HepG2 (cell line): Measurements from ENCODE around the gene MRPS25. TPM values are rescaled to one million over a fixed set of nuclear protein-coding genes. Genes with fewer than 3 reads are reported as not detected.
A peak's percentile ranks its signal among the peaks of the same experiment; 100 is the strongest.

Experiments
- HNRNPLL ChIP-seq: fragments of 200-400 bp; formaldehyde crosslinking; IDR thresholded peaks from 2 replicates; pipeline ENCODE4 v1.6.1; 2017; ENCODE audit warnings: mild to moderate bottlenecking, low read depth, low read length; ENCODE audit not compliant: poor library complexity, severe bottlenecking
- JUN ChIP-seq: sonication (generic); formaldehyde crosslinking; IDR thresholded peaks from 2 replicates; pipeline ENCODE4 v1.4.0; 2020; ENCODE audit warnings: mild to moderate bottlenecking, missing genetic modification reagents
- KMT2B ChIP-seq: IDR thresholded peaks from 2 replicates; pipeline ENCODE4 v1.6.1; 2016; ENCODE audit warnings: missing genetic modification reagents, missing compliant biosample characterization
- MBNL3 ChIP-seq: fragments of 250-450 bp; sonication (Bioruptor Pico); conservative IDR thresholded peaks from 2 replicates; pipeline ENCODE4 v1.8.0; 2022; ENCODE audit warnings: mild to moderate bottlenecking, inconsistent platforms
- SALL1 ChIP-seq: sonication (generic); formaldehyde crosslinking; IDR thresholded peaks from 2 replicates; pipeline ENCODE4 v1.8.0; 2022; ENCODE audit warnings: mild to moderate bottlenecking, missing genetic modification reagents
- SATB2 ChIP-seq: sonication (generic); formaldehyde crosslinking; IDR thresholded peaks from 2 replicates; pipeline ENCODE4 v1.5.0; 2020; ENCODE audit warnings: missing genetic modification reagents
- SMARCE1 ChIP-seq: fragments of 450-650 bp; IDR thresholded peaks from 2 replicates; pipeline ENCODE4 v1.6.1; 2017; ENCODE audit warnings: borderline replicate concordance
- TCF7L2 ChIP-seq: IDR thresholded peaks from 2 replicates; pipeline ENCODE4 v1.6.1; 2011; ENCODE audit warnings: mild to moderate bottlenecking, low read depth, low read length, moderate library complexity
- ZFX ChIP-seq: sonication (generic); formaldehyde crosslinking; IDR thresholded peaks from 2 replicates; pipeline ENCODE4 v1.4.0; 2020; ENCODE audit warnings: mild to moderate bottlenecking, low read depth, missing genetic modification reagents, moderate library complexity
- ZNF550 ChIP-seq: sonication (generic); formaldehyde crosslinking; IDR thresholded peaks from 2 replicates; pipeline ENCODE4 v1.4.0; 2020; ENCODE audit warnings: mild to moderate bottlenecking, missing genetic modification reagents, borderline replicate concordance
- ZNF772 ChIP-seq: sonication (generic); formaldehyde crosslinking; IDR thresholded peaks from 2 replicates; pipeline ENCODE4 v1.5.0; 2020; ENCODE audit warnings: mild to moderate bottlenecking, missing genetic modification reagents
- ZSCAN21 ChIP-seq: sonication (generic); formaldehyde crosslinking; IDR thresholded peaks from 2 replicates; pipeline ENCODE4 v1.8.0; 2022; ENCODE audit warnings: mild to moderate bottlenecking, missing genetic modification reagents, moderate library complexity, borderline replicate concordance
- polyA plus RNA-seq, 8 experiments: library from polyadenylated mRNA; depleted of rRNA in 3 of 8; stranded (reverse) in 7 of 8; unstranded in 1 of 8; fragments of >200 nt; fragmentation: Illumina TruSeq in 4 of 8; extraction: Trizol in 4 of 8; gene quantifications; 2 replicates each; pipeline versions ENCODE4 v1.2.1 to v1.2.3, GENCODE V29; 2011 to 2016; ENCODE audit warnings: low read depth in 4 of 8, missing spikeins in 1 of 8, mixed read lengths in 1 of 8; ENCODE audit not compliant: insufficient read depth in 1 of 8
- total RNA-seq, 5 experiments: library from RNA; depleted of rRNA; stranded (reverse); fragments of >200 nt; fragmentation: Illumina TruSeq; extraction: Trizol; gene quantifications; 2 replicates each; pipeline ENCODE4 v1.2.3, GENCODE V29; 2016; ENCODE audit warnings: low read depth in 1 of 5
- TF ChIP-seq, protein P1 (sequence below): sonication (generic); formaldehyde crosslinking; IDR thresholded peaks from 2 replicates; pipeline ENCODE4 v1.8.1; 2023; ENCODE audit warnings: mild to moderate bottlenecking, missing genetic modification reagents
- TF ChIP-seq, protein P2 (sequence below): sonication (generic); formaldehyde crosslinking; IDR thresholded peaks from 2 replicates; pipeline ENCODE4 v1.4.0; 2020; ENCODE audit warnings: mild to moderate bottlenecking, missing genetic modification reagents
- TF ChIP-seq, protein P3 (sequence below): fragments of 450-650 bp; IDR thresholded peaks from 2 replicates; pipeline ENCODE4 v1.6.1; 2017
- TF ChIP-seq, protein P4 (sequence below): sonication (generic); formaldehyde crosslinking; IDR thresholded peaks from 2 replicates; pipeline ENCODE4 v1.4.0; 2020; ENCODE audit warnings: mild to moderate bottlenecking, missing genetic modification reagents
- TF ChIP-seq, protein P5 (sequence below): sonication (generic); formaldehyde crosslinking; IDR thresholded peaks from 2 replicates; pipeline ENCODE4 v1.4.0; 2020; ENCODE audit warnings: mild to moderate bottlenecking, missing genetic modification reagents
- TF ChIP-seq, protein P6 (sequence below): sonication (generic); formaldehyde crosslinking; IDR thresholded peaks from 2 replicates; pipeline ENCODE4 v1.5.1; 2020; ENCODE audit warnings: mild to moderate bottlenecking, missing genetic modification reagents, moderate library complexity
- TF ChIP-seq, protein P7 (sequence below): sonication (generic); formaldehyde crosslinking; conservative IDR thresholded peaks from 2 replicates; pipeline ENCODE4 v1.8.0; 2022; ENCODE audit warnings: low read depth, missing genetic modification reagents

The MRPS25 gene
- total and polyA plus RNA-seq, 2 of the 13 experiments (the other 11 are each of a cell fraction or from before 2014, with no cell fraction given): 60.1 to 74.3 TPM

DNA sequence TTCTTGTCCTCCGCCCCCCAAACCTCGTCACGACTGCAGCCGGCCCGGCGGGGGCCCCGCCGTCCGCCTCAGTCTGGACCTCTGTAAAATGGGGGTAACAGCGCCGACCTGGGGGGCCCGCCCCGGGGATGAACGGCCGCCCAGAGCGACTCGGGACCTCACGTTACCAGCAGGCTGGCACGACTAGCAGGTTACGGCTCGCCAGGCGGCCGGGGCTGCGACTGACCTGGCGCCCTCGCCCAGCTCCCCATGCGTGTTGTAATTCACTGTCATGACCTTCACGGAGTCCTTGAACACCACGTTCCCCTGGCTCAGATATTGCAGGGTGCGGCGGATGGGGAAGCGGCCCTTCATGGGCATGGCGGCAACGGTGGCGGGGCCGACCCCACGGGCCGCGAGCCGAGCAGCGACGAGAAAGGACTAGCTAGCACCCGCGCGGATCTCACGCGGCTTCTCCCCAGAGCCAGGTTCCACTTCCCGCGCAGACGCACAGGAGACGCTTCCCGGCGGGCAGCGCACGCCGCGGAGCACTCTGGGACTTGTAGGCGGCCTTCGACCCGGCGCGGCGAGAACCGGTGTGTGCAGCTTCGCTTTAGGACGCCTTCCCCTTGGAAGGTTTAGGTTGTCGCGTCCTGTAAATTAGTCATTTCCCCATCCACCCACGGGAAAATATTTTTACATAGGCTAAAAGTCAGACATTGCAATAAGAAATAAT, at the start of gene MRPS25 (continued):
- TF ChIP-seq ZFX (CRISPR knock-in tag): peak; percentile 93
- TF ChIP-seq HNRNPLL: peak; percentile 38
- TF ChIP-seq, protein P1, sequence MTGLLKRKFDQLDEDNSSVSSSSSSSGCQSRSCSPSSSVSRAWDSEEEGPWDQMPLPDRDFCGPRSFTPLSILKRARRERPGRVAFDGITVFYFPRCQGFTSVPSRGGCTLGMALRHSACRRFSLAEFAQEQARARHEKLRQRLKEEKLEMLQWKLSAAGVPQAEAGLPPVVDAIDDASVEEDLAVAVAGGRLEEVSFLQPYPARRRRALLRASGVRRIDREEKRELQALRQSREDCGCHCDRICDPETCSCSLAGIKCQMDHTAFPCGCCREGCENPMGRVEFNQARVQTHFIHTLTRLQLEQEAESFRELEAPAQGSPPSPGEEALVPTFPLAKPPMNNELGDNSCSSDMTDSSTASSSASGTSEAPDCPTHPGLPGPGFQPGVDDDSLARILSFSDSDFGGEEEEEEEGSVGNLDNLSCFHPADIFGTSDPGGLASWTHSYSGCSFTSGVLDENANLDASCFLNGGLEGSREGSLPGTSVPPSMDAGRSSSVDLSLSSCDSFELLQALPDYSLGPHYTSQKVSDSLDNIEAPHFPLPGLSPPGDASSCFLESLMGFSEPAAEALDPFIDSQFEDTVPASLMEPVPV (CRISPR knock-in tag): no peak
- TF ChIP-seq TCF7L2: no peak
- TF ChIP-seq, protein P2, sequence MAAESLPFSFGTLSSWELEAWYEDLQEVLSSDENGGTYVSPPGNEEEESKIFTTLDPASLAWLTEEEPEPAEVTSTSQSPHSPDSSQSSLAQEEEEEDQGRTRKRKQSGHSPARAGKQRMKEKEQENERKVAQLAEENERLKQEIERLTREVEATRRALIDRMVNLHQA (CRISPR knock-in tag): no peak
- TF ChIP-seq, protein P3, sequence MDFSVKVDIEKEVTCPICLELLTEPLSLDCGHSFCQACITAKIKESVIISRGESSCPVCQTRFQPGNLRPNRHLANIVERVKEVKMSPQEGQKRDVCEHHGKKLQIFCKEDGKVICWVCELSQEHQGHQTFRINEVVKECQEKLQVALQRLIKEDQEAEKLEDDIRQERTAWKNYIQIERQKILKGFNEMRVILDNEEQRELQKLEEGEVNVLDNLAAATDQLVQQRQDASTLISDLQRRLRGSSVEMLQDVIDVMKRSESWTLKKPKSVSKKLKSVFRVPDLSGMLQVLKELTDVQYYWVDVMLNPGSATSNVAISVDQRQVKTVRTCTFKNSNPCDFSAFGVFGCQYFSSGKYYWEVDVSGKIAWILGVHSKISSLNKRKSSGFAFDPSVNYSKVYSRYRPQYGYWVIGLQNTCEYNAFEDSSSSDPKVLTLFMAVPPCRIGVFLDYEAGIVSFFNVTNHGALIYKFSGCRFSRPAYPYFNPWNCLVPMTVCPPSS: no peak
- TF ChIP-seq, protein P4, sequence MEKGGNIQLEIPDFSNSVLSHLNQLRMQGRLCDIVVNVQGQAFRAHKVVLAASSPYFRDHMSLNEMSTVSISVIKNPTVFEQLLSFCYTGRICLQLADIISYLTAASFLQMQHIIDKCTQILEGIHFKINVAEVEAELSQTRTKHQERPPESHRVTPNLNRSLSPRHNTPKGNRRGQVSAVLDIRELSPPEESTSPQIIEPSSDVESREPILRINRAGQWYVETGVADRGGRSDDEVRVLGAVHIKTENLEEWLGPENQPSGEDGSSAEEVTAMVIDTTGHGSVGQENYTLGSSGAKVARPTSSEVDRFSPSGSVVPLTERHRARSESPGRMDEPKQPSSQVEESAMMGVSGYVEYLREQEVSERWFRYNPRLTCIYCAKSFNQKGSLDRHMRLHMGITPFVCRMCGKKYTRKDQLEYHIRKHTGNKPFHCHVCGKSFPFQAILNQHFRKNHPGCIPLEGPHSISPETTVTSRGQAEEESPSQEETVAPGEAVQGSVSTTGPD (CRISPR knock-in tag): no peak
- TF ChIP-seq, protein P5, sequence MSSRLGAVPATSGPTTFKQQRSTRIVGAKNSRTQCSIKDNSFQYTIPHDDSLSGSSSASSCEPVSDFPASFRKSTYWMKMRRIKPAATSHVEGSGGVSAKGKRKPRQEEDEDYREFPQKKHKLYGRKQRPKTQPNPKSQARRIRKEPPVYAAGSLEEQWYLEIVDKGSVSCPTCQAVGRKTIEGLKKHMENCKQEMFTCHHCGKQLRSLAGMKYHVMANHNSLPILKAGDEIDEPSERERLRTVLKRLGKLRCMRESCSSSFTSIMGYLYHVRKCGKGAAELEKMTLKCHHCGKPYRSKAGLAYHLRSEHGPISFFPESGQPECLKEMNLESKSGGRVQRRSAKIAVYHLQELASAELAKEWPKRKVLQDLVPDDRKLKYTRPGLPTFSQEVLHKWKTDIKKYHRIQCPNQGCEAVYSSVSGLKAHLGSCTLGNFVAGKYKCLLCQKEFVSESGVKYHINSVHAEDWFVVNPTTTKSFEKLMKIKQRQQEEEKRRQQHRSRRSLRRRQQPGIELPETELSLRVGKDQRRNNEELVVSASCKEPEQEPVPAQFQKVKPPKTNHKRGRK: no peak
- TF ChIP-seq, protein P6, sequence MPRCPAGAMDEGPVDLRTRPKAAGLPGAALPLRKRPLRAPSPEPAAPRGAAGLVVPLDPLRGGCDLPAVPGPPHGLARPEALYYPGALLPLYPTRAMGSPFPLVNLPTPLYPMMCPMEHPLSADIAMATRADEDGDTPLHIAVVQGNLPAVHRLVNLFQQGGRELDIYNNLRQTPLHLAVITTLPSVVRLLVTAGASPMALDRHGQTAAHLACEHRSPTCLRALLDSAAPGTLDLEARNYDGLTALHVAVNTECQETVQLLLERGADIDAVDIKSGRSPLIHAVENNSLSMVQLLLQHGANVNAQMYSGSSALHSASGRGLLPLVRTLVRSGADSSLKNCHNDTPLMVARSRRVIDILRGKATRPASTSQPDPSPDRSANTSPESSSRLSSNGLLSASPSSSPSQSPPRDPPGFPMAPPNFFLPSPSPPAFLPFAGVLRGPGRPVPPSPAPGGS (CRISPR knock-in tag): 0 out of 2 replicates have a peak, but pooled peaks have one; percentile 49
- TF ChIP-seq, protein P7, sequence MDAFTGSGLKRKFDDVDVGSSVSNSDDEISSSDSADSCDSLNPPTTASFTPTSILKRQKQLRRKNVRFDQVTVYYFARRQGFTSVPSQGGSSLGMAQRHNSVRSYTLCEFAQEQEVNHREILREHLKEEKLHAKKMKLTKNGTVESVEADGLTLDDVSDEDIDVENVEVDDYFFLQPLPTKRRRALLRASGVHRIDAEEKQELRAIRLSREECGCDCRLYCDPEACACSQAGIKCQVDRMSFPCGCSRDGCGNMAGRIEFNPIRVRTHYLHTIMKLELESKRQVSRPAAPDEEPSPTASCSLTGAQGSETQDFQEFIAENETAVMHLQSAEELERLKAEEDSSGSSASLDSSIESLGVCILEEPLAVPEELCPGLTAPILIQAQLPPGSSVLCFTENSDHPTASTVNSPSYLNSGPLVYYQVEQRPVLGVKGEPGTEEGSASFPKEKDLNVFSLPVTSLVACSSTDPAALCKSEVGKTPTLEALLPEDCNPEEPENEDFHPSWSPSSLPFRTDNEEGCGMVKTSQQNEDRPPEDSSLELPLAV: no peak
- no peak for TF ChIP-seq SATB2
- no peak for TF ChIP-seq SMARCE1
- peak; percentile 87; the same call in 1 of the 2 replicates for TF ChIP-seq ZSCAN21 (CRISPR knock-in tag)
- TF ChIP-seq SALL1: peak; percentile 92
- TF ChIP-seq MBNL3 (CRISPR knock-in tag): no peak
- peak; percentile 39; the same call in 1 of the 2 replicates for TF ChIP-seq JUN (CRISPR knock-in tag)
- peak; percentile 72; the same call in 1 of the 2 replicates for TF ChIP-seq ZNF550 (CRISPR knock-in tag)
- TF ChIP-seq ZNF772 (CRISPR knock-in tag): peak; percentile 85; the same call in 1 of the 2 replicates
- peak; percentile 85 for TF ChIP-seq KMT2B
